Panc1 (cell line): ENCODE results near the gene MTHFS. TPM values are rescaled to one million over a fixed set of nuclear protein-coding genes. Genes with fewer than 3 reads are reported as not detected.
"Not testable (repeated sequence)": the region's sequence is repeated elsewhere in the genome, so short reads cannot be mapped to it uniquely, and the experiment has no call there.

Source experiments
- ATAC-seq: fragments of 200-7000 bp; cut with Tn5 transposase; 2 replicates; pipeline ENCODE4 v1.9.1; 2020; ENCODE audit warnings: mild to moderate bottlenecking, moderate library complexity
- BruUV-seq: library from RNA; stranded (reverse); fragments of 400-500 nt; replicated peaks from 2 replicates; lab custom pipeline; 2021; lab: Mats Ljungman, UMichigan
- CTCF ChIA-PET: fragments of 300-600 bp; sonication (Branson Sonifier 250); formaldehyde crosslinking; loops from one replicate; lab custom pipeline; 2022; ENCODE audit warnings: antibody characterized with exemption; lab: Charles Lee
- POLR2A ChIA-PET: fragments of 300-600 bp; sonication (Branson Sonifier 250); formaldehyde crosslinking; loops from one replicate; lab custom pipeline; 2022; ENCODE audit warnings: antibody characterized with exemption; lab: Charles Lee
- DNase-seq: peaks from one replicate; pipeline ENCODE4 v3.0.0-alpha.2; 2010; ENCODE audit warnings: low read depth, low spot score
- H3K27ac ChIP-seq: 2 replicates; pipeline ENCODE4 v1.5.1; 2011; ENCODE audit warnings: mild to moderate bottlenecking, low read length, inconsistent platforms
- H3K27me3 ChIP-seq: fragments of 200-500 bp; sonication (Bioruptor generic); 2 replicates; pipeline ENCODE4 v1.6.0; 2014; ENCODE audit warnings: low read length, inconsistent platforms; ENCODE audit not compliant: control insufficient read depth, insufficient read depth
- H3K36me3 ChIP-seq: fragments of 200-500 bp; sonication (Bioruptor generic); 2 replicates; pipeline ENCODE4 v1.5.1; 2014; ENCODE audit warnings: inconsistent platforms, mild to moderate bottlenecking, low read length, moderate library complexity; ENCODE audit not compliant: control insufficient read depth, insufficient read depth
- H3K4me1 ChIP-seq: 2 replicates; pipeline ENCODE4 v1.5.1; 2011; ENCODE audit warnings: inconsistent platforms, mild to moderate bottlenecking, low read length, moderate library complexity; ENCODE audit not compliant: control insufficient read depth, insufficient read depth
- H3K4me3 ChIP-seq, 2 experiments: 2 replicates each; pipeline ENCODE4 v1.5.1; 2011 to 2012; ENCODE audit warnings: low read depth in 2 of 2, low read length in 2 of 2, mild to moderate bottlenecking in 2 of 2, inconsistent platforms in 1 of 2, moderate library complexity in 1 of 2
- H3K9me3 ChIP-seq: fragments of 200-500 bp; sonication (Bioruptor generic); 2 replicates; pipeline ENCODE4 v1.5.1; 2014; ENCODE audit warnings: low read depth, mild to moderate bottlenecking, inconsistent platforms, low read length, moderate library complexity; ENCODE audit not compliant: control insufficient read depth, insufficient read depth
- CTCF ChIP-seq: fragments of 450-650 bp; IDR thresholded peaks from 2 replicates; pipeline ENCODE4 v1.5.1; 2017; ENCODE audit warnings: mild to moderate bottlenecking
- POLR2AphosphoS5 ChIP-seq: IDR thresholded peaks from 2 replicates; pipeline ENCODE4 v1.6.1; 2012; ENCODE audit warnings: mild to moderate bottlenecking, low read depth, low read length, moderate library complexity
- REST ChIP-seq, 2 experiments: IDR thresholded peaks; 2 replicates each; pipeline ENCODE4 v1.6.1; 2011 to 2012; ENCODE audit warnings: low read depth in 2 of 2, control low read depth in 1 of 2, low read length in 1 of 2, mild to moderate bottlenecking in 1 of 2, moderate library complexity in 1 of 2; ENCODE audit not compliant: insufficient read depth in 1 of 2
- SIN3A ChIP-seq: IDR thresholded peaks from 2 replicates; pipeline ENCODE4 v1.6.1; 2012; ENCODE audit warnings: low read depth, mild to moderate bottlenecking, low read length, moderate library complexity, borderline replicate concordance; ENCODE audit not compliant: insufficient read depth
- TCF7L2 ChIP-seq: IDR thresholded peaks from 2 replicates; pipeline ENCODE4 v1.6.1; 2011; ENCODE audit warnings: mild to moderate bottlenecking, low read depth, low read length, inconsistent platforms
- in situ Hi-C: cut with HindIII; loops from 2 replicates; pipeline ENCODE4 v1.10.0; 2016; ENCODE audit warnings: low sequenced_read_pairs, low pct_unique_long_range_greater_than_20kb
- intact Hi-C: fragments of 100-400 bp; cut with micrococcal nuclease; formaldehyde crosslinking; loops from one replicate; pipeline ENCODE4 v1.10.0; 2022; ENCODE audit not compliant: unreplicated experiment
- total RNA-seq: library from RNA; stranded (reverse); gene quantifications from one replicate; pipeline ENCODE4 v1.2.1, GENCODE V29; 2021; ENCODE audit not compliant: unreplicated experiment

The MTHFS gene
- total RNA-seq, 1 experiment from 2014 or later: 50.0 TPM

GRCh38 chr15:79939399-79939798 is 42.6 kb upstream of the MTHFS start:
- ATAC-seq (no peak), DNase-seq (no peak)
- intact Hi-C loops (no loop called here), in situ Hi-C loops (no loop called here)
- no peaks in the 10 kb centered on the region for H3K9me3 ChIP-seq
- H3K4me1 ChIP-seq: no peaks in the 10 kb centered on the region
- ChIA-PET POLR2A (no interaction called here), CTCF (no interaction called here)
- BruUV-seq: no TSS peak
- no peak overlapping the region for H3K27ac ChIP-seq
- no peak overlapping the region for H3K4me3 ChIP-seq
- TF ChIP-seq TCF7L2 (no peak), SIN3A (no peak), POLR2AphosphoS5 (no peak), REST (IDR thresholded peaks at IDR 0.05; ENCODE audit: insufficient read depth in 1 of 2, low read depth in 2 of 2, low read length in 1 of 2) (no peak), CTCF (no peak)
- H3K27me3 ChIP-seq: no peaks in the 10 kb centered on the region
- H3K36me3 ChIP-seq: no peaks in the 10 kb centered on the region

- in situ Hi-C loops: no loop called here
- ATAC-seq: no peak
- CTCF ChIA-PET: no interaction called here
Measured at GRCh38 chr15:79938143-79938542, 41.3 kb upstream of the MTHFS start.

GRCh38 chr15:79935556-79936201 is 38.9 kb upstream of the MTHFS start:
- ATAC-seq, H3K27ac ChIP-seq, BruUV-seq, intact Hi-C loops, CTCF ChIA-PET, in situ Hi-C loops, H3K27me3 ChIP-seq, POLR2A ChIA-PET, H3K4me1 ChIP-seq, H3K9me3 ChIP-seq, H3K4me3 ChIP-seq, DNase-seq, H3K36me3 ChIP-seq: not testable (repeated sequence)

More at GRCh38 chr15:79938143-79938542, 41.3 kb upstream of the MTHFS start:
- no TSS peak for BruUV-seq
- TF ChIP-seq CTCF (no peak), SIN3A (no peak), TCF7L2 (no peak), POLR2AphosphoS5 (no peak)
- no peaks in the 10 kb centered on the region for H3K9me3 ChIP-seq
- no peak overlapping the region for H3K27ac ChIP-seq
- POLR2A ChIA-PET: no interaction called here
- no peak for DNase-seq
- no peaks in the 10 kb centered on the region for H3K27me3 ChIP-seq
- H3K4me3 ChIP-seq: no peak overlapping the region
- intact Hi-C loops: no loop called here
- H3K4me1 ChIP-seq: no peaks in the 10 kb centered on the region
- H3K36me3 ChIP-seq: no peaks in the 10 kb centered on the region
